ENCODE data around the gene MAPT.
A peak's percentile ranks its signal among the peaks of the same experiment; 100 is the strongest.
"Not testable (repeated sequence)": the region's sequence is repeated elsewhere in the genome, so short reads cannot be mapped to it uniquely, and the experiment has no call there.

MAPT gene

DNA sequence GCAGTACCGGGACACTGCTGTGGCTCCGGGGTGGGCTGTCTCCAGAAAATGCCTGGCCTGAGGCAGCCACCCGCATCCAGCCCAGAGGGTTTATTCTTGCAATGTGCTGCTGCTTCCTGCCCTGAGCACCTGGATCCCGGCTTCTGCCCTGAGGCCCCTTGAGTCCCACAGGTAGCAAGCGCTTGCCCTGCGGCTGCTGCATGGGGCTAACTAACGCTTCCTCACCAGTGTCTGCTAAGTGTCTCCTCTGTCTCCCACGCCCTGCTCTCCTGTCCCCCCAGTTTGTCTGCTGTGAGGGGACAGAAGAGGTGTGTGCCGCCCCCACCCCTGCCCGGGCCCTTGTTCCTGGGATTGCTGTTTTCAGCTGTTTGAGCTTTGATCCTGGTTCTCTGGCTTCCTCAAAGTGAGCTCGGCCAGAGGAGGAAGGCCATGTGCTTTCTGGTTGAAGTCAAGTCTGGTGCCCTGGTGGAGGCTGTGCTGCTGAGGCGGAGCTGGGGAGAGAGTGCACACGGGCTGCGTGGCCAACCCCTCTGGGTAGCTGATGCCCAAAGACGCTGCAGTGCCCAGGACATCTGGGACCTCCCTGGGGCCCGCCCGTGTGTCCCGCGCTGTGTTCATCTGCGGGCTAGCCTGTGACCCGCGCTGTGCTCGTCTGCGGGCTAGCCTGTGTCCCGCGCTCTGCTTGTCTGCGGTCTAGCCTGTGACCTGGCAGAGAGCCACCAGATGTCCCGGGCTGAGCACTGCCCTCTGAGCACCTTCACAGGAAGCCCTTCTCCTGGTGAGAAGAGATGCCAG is 117.6 kb downstream of the MAPT start:
- DNase-seq (ENCODE audit: low read depth) = no peak

DNA sequence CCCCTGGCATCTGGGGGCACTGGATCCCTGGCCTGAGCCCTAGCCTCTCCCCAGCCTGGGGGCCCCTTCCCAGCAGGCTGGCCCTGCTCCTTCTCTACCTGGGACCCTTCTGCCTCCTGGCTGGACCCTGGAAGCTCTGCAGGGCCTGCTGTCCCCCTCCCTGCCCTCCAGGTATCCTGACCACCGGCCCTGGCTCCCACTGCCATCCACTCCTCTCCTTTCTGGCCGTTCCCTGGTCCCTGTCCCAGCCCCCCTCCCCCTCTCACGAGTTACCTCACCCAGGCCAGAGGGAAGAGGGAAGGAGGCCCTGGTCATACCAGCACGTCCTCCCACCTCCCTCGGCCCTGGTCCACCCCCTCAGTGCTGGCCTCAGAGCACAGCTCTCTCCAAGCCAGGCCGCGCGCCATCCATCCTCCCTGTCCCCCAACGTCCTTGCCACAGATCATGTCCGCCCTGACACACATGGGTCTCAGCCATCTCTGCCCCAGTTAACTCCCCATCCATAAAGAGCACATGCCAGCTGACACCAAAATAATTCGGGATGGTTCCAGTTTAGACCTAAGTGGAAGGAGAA is 118.2 kb downstream of the MAPT start:
- no peak for DNase-seq (ENCODE audit: low read depth)

DNA sequence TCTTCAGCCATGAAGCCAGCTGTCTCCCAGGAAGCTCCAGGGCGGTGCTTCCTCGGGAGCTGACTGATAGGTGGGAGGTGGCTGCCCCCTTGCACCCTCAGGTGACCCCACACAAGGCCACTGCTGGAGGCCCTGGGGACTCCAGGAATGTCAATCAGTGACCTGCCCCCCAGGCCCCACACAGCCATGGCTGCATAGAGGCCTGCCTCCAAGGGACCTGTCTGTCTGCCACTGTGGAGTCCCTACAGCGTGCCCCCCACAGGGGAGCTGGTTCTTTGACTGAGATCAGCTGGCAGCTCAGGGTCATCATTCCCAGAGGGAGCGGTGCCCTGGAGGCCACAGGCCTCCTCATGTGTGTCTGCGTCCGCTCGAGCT is 118.8 kb downstream of the MAPT start:
- no peak for DNase-seq (ENCODE audit: low read depth)

GRCh38 chr17:46013502-46014165 is 119.3 kb downstream of the MAPT start:
- no peak for DNase-seq (ENCODE audit: low read depth)

DNA sequence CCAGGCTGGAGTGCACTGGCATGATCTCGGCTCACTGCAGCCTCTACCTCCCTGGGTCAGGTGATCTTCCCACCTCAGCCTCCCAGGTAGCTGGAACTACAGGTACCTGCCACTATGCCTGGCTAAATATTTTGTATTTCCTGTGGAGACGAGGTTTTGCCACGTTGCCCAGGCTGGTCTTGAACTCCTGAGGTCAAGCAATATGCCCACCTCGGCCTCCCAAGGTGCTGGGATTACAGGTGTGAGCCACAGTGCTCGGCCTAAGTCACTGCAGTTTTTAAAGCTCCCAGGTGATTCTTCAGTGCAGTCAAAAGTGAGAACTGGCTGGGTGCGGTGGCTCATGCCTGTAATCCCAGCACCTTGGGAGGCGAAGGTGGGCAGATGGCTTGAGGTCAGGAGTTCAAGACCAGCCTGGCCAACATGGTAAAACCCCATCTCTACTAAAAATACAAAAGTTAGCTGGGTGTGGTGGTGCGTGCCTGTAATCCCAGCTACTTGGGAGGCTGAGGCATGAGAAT is 125.1 kb downstream of the MAPT start:
- not testable (repeated sequence) for DNase-seq (ENCODE audit: low read depth)

GRCh38 chr17:46020023-46020761 is 125.8 kb downstream of the MAPT start:
- DNase-seq (ENCODE audit: low read depth) = peak; percentile 41

DNA sequence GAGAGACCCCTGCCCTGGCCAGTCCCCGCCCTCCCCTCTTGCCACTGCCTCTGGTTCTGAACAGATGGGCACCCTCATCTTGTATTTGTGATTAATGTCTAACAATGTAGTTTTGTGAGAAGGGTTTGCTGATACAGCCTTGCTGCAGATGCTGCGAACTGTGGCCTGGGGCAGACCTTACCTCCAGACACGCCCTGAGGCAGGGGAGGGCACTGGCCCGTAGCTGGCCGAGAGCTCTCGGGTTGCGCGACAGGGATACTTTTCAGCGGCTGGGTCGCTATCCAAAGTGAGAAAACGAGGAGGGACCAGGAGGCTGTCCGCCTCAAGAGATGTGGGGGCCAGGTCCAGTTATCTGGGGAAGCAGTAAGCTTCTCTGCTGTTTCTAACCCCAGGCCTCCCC is 126.6 kb downstream of the MAPT start:
- no peak for DNase-seq (ENCODE audit: low read depth)

DNA sequence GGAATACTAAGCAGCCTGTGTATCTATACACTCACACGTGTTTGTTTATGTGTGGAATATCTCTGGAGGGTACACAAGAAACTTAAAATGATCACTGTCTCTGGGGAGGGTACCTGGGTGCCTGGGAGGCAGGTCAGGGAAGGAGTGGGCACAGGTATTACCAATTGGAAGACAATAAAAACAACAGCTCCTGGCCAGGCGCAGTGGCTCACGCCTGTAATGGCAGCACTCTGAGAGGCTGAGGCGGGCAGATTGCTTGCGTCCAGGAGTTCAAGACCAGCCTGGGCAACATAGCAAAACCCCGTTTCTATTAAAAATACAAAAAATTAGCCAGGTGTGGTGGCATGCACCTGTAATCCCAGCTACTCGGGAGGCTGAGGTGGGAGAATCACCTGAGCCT is 129.0 kb downstream of the MAPT start:
- DNase-seq (ENCODE audit: low read depth) = not testable (repeated sequence)

DNA sequence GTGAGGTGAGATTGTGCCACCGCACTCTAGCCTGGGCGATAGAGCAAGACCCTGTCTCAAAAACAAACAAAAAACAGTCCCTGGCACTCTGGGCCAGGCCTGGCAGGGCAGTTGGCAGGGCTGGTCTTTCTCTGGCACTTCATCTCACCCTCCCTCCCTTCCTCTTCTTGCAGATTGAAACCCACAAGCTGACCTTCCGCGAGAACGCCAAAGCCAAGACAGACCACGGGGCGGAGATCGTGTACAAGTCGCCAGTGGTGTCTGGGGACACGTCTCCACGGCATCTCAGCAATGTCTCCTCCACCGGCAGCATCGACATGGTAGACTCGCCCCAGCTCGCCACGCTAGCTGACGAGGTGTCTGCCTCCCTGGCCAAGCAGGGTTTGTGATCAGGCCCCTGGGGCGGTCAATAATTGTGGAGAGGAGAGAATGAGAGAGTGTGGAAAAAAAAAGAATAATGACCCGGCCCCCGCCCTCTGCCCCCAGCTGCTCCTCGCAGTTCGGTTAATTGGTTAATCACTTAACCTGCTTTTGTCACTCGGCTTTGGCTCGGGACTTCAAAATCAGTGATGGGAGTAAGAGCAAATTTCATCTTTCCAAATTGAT is 129.5 kb downstream of the MAPT start:
- DNase-seq (ENCODE audit: low read depth) = no peak

- DNase-seq (ENCODE audit: low read depth) = no peak
Observed at GRCh38 chr17:46024590-46024989, 130.2 kb downstream of the MAPT start.

DNA sequence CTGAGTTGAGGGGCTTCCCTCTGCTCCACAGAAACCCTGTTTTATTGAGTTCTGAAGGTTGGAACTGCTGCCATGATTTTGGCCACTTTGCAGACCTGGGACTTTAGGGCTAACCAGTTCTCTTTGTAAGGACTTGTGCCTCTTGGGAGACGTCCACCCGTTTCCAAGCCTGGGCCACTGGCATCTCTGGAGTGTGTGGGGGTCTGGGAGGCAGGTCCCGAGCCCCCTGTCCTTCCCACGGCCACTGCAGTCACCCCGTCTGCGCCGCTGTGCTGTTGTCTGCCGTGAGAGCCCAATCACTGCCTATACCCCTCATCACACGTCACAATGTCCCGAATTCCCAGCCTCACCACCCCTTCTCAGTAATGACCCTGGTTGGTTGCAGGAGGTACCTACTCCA is 130.7 kb downstream of the MAPT start:
- DNase-seq (ENCODE audit: low read depth) = no peak

DNA sequence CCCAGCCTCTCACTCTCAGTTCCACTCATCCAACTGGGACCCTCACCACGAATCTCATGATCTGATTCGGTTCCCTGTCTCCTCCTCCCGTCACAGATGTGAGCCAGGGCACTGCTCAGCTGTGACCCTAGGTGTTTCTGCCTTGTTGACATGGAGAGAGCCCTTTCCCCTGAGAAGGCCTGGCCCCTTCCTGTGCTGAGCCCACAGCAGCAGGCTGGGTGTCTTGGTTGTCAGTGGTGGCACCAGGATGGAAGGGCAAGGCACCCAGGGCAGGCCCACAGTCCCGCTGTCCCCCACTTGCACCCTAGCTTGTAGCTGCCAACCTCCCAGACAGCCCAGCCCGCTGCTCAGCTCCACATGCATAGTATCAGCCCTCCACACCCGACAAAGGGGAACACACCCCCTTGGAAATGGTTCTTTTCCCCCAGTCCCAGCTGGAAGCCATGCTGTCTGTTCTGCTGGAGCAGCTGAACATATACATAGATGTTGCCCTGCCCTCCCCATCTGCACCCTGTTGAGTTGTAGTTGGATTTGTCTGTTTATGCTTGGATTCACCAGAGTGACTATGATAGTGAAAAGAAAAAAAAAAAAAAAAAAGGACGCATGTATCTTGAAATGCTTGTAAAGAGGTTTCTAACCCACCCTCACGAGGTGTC is 131.3 kb downstream of the MAPT start:
- no peak for DNase-seq (ENCODE audit: low read depth)

DNA sequence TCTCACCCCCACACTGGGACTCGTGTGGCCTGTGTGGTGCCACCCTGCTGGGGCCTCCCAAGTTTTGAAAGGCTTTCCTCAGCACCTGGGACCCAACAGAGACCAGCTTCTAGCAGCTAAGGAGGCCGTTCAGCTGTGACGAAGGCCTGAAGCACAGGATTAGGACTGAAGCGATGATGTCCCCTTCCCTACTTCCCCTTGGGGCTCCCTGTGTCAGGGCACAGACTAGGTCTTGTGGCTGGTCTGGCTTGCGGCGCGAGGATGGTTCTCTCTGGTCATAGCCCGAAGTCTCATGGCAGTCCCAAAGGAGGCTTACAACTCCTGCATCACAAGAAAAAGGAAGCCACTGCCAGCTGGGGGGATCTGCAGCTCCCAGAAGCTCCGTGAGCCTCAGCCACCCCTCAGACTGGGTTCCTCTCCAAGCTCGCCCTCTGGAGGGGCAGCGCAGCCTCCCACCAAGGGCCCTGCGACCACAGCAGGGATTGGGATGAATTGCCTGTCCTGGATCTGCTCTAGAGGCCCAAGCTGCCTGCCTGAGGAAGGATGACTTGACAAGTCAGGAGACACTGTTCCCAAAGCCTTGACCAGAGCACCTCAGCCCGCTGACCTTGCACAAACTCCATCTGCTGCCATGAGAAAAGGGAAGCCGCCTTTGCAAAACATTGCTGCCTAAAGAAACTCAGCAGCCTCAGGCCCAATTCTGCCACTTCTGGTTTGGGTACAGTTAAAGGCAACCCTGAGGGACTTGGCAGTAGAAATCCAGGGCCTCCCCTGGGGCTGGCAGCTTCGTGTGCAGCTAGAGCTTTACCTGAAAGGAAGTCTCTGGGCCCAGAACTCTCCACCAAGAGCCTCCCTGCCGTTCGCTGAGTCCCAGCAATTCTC is 132.1 kb downstream of the MAPT start:
- DNase-seq (ENCODE audit: low read depth) = no peak

DNA sequence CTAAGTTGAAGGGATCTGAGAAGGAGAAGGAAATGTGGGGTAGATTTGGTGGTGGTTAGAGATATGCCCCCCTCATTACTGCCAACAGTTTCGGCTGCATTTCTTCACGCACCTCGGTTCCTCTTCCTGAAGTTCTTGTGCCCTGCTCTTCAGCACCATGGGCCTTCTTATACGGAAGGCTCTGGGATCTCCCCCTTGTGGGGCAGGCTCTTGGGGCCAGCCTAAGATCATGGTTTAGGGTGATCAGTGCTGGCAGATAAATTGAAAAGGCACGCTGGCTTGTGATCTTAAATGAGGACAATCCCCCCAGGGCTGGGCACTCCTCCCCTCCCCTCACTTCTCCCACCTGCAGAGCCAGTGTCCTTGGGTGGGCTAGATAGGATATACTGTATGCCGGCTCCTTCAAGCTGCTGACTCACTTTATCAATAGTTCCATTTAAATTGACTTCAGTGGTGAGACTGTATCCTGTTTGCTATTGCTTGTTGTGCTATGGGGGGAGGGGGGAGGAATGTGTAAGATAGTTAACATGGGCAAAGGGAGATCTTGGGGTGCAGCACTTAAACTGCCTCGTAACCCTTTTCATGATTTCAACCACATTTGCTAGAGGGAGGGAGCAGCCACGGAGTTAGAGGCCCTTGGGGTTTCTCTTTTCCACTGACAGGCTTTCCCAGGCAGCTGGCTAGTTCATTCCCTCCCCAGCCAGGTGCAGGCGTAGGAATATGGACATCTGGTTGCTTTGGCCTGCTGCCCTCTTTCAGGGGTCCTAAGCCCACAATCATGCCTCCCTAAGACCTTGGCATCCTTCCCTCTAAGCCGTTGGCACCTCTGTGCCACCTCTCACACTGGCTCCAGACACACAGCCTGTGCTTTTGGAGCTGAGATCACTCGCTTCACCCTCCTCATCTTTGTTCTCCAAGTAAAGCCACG is 133.0 kb downstream of the MAPT start:
- DNase-seq (ENCODE audit: low read depth) = no peak

- no peak for DNase-seq (ENCODE audit: low read depth)
Observed at GRCh38 chr17:46027976-46028325, 133.6 kb downstream of the MAPT start.

GRCh38 chr17:46028374-46028773 is 134.0 kb downstream of the MAPT start:
- no peak for DNase-seq (ENCODE audit: low read depth)

DNA sequence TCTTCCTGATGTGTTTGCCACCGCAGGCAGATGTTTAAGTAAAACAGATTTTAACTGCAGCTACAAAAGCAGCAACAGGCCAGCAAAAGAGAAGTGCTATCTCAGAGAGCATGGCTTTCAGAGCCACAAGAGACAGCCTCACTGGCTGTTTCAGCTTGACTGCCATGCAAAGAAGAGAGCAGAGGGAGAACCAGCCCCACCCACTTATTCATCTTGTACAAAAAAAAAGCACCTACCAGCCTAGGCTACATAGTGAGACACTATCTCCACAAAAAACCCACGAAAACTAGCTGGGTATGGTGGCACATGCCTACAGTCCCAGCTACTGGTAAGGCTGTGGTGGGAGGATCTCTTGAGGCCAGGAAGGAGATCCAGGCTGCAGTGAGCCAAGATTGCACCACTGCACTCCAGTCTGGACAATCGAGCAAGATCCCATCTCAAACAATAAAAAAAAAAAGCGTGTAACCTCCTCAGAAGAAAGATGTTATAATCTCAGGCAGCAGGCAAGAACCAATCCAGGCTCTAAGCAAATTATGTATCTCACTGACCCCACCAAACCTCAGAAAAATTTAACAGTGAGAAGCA is 134.7 kb downstream of the MAPT start:
- DNase-seq (ENCODE audit: low read depth) = no peak

DNA sequence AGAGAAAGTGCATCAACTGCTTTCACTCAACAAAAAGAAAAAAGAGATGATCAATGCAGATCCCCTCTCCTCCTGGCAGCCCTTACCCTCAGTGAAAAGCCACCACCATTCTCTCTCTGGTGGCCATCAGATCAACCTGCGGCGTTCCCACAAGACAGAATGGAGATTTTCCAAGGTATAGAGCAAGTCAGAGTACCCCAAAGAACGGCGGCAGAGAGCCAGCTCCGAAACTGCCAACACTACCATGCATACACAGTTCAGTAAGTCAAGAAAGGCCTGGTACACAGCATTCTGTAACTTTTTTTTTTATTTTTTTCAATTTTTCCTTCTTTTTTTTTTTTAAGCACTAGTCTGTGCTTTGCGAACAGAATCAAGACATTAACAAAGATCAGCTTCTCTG is 135.3 kb downstream of the MAPT start:
- no peak for DNase-seq (ENCODE audit: low read depth)

DNA sequence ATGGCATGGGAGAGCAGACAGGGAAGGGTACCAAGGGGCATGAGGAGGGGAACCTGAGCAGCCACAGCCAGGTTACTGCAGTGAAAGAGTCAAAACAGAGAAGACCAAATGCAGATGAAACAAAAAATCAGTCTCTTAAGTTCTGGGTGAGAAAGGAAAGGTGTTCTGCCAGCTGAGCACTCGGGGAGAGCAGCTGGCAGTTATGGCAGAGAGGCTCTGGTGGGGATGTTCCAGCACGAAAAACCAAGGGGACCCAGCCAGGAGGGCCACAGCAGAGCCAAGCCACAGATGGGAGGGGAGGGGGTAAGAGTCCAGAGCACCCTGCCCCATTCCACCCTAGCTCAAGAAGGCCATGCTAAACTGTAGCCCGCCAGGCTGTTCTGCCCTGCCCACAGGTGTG is 136.4 kb downstream of the MAPT start:
- DNase-seq (ENCODE audit: low read depth) = no peak
